Measurements from ENCODE around the gene ETFA. TPM values are rescaled to one million over a fixed set of nuclear protein-coding genes. Genes with fewer than 3 reads are reported as not detected.

Gene ETFA
- total and polyA plus RNA-seq, 8 donors: 102 to 148 (median 130) TPM

DNA sequence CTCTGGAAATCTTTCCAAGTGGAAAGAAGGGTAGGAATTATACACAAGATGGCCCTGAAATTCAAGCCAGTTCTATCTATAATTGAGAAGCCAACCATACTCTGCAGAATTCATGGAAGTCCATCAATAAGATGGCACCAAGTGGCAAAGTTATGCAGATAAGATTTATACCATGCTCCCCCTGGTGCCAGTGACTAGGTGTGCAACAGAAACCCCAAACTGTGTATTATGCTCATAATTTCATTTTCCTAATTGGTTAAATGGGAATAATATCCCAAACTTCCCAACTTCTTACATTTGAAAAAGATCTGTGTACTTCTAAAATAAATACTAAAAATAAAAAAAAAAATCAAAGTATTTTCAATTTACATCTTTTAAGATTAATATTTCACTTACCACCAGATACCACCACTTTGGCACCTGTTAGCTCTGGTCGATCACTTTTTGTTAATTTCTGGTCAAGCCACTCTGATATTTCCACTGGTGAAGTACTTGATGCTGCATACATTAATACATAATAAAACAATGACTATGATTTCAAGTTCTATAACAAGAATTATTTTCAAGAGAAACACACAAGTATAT, 25.9 kb downstream of the ETFA start:
- DNase-seq (no peak), ATAC-seq (no peak)
- TF ChIP-seq, protein P1, sequence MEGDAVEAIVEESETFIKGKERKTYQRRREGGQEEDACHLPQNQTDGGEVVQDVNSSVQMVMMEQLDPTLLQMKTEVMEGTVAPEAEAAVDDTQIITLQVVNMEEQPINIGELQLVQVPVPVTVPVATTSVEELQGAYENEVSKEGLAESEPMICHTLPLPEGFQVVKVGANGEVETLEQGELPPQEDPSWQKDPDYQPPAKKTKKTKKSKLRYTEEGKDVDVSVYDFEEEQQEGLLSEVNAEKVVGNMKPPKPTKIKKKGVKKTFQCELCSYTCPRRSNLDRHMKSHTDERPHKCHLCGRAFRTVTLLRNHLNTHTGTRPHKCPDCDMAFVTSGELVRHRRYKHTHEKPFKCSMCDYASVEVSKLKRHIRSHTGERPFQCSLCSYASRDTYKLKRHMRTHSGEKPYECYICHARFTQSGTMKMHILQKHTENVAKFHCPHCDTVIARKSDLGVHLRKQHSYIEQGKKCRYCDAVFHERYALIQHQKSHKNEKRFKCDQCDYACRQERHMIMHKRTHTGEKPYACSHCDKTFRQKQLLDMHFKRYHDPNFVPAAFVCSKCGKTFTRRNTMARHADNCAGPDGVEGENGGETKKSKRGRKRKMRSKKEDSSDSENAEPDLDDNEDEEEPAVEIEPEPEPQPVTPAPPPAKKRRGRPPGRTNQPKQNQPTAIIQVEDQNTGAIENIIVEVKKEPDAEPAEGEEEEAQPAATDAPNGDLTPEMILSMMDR (IDR thresholded peaks at IDR 0.05): peak in 1 of 2 donors; percentile 27
- intact Hi-C loops (cut with DNase I): no loop called here
- Histone ChIP-seq H3K4me3 (no peak overlapping the region), H3K4me1 (peaks cover 0 to 18% of the 10 kb centered on the region in 2 donors), H3K27me3 (no peaks in the 10 kb centered on the region), H3K9me3 (no peaks in the 10 kb centered on the region), H3K36me3 (peaks cover 0 to 72% of the 10 kb centered on the region in 2 donors), H3K27ac (no peak overlapping the region)

DNA sequence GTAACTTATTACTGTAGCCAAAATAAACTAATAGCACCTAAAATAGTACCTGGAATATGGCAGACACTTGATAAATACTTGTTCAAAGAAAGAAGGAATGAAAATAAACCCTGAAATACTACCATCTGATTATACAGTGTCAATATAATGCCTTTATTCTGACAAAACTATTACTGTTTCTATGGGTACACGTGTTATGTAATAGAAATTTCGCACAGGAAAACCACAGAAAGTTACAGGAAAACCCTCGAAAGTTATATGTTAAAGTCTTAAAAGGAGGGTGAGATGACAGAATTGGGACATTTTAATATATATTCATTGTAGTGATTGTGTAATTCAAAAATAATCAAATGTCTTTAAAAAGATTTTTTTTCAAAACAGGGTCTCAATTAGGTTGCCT, 28.8 kb downstream of the ETFA start:
- no peak for DNase-seq
- TF ChIP-seq, protein P1 (IDR thresholded peaks at IDR 0.05): no peak
- Histone ChIP-seq H3K27ac (no peak overlapping the region), H3K36me3 (peaks cover 0 to 92% of the 10 kb centered on the region in 2 donors), H3K27me3 (no peaks in the 10 kb centered on the region), H3K4me3 (no peak overlapping the region), H3K4me1 (peaks cover 0 to 18% of the 10 kb centered on the region in 2 donors), H3K9me3 (no peaks in the 10 kb centered on the region)
- ATAC-seq: no peak
- intact Hi-C loops (cut with DNase I): no loop called here

DNA sequence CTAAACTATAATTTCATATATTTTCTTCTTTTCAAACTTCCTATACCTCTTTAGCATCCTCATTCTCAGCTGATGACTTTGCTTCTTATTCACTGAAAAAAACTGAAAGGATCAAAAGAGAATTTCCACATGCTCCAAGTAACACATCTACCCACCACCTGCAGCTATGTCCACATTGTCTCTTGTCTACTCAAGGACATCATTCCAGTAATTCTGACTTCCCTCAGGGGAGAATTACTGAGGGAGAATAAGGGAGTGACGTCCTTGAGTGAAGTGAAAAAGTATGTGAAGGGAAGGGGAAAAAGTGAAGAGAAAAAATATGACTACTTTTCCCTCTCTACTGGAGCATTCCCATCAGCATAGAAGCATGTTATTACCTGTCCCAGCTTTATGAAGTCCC, 32.6 kb downstream of the ETFA start:
- peaks cover 0 to 83% of the 10 kb centered on the region in 2 donors for H3K36me3 ChIP-seq
- ATAC-seq: no peak

DNA sequence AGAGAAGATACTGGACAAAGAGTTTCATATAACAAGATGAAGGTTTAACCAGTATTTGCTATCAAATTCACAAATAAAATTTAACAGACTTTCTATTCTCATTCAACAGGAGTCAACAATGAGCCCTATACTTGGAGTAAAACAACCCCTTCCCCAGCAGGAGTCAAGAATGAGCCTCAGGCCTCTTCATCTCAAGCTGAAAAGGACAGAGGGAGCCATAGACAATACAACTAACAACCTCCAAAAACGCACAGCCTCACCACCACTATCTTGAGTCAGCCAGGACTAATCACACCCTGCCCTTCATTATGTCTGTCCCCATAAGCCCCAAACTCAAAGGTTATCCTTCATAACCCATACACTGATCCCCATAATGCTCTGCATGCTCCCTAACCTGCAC, 36.4 kb downstream of the ETFA start:
- TF ChIP-seq, protein P1 (IDR thresholded peaks at IDR 0.05): no peak
- H3K27ac ChIP-seq: no peak overlapping the region
- peaks cover 0 to 87% of the 10 kb centered on the region in 2 donors for H3K36me3 ChIP-seq
- H3K4me3 ChIP-seq: no peak overlapping the region
- no peak for DNase-seq
- ATAC-seq: no peak
- no peaks in the 10 kb centered on the region for H3K4me1 ChIP-seq
- H3K9me3 ChIP-seq: no peaks in the 10 kb centered on the region
- no peaks in the 10 kb centered on the region for H3K27me3 ChIP-seq
- intact Hi-C loops (cut with DNase I): no loop called here

More for the DNA sequence above, 32.6 kb downstream of the ETFA start:
- Histone ChIP-seq H3K27me3 (no peaks in the 10 kb centered on the region), H3K4me1 (peaks cover 0 to 4% of the 10 kb centered on the region in 2 donors), H3K9me3 (no peaks in the 10 kb centered on the region), H3K27ac (no peak overlapping the region), H3K4me3 (no peak overlapping the region)
- TF ChIP-seq, protein P1 (IDR thresholded peaks at IDR 0.05): no peak
- intact Hi-C loops (cut with DNase I): no loop called here
- DNase-seq: no peak

DNA sequence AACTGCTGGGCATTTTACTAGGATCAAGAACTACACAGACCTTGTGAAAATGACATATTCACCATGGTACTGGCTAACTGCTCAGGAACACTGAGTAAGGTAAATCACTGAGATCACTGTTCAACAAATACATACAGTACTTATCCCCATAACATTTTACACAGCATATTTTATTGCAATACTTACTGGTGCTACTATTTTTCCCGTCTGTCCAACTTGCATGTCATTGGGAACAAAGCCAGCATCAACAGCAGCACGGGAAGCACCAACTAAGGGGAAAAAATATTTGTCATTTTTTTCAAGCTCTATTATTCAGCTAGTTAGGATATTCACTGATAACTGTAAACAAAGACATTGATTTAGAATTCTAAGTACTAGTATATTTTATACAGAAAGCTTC, 37.0 kb downstream of the ETFA start:
- intact Hi-C loops (cut with DNase I): no loop called here
- no peak for ATAC-seq
- TF ChIP-seq, protein P1 (IDR thresholded peaks at IDR 0.05): no peak

More for the DNA sequence above, 37.0 kb downstream of the ETFA start:
- no peak overlapping the region for H3K27ac ChIP-seq
- no peaks in the 10 kb centered on the region for H3K27me3 ChIP-seq
- peaks cover 0 to 87% of the 10 kb centered on the region in 2 donors for H3K36me3 ChIP-seq
- H3K9me3 ChIP-seq: no peaks in the 10 kb centered on the region
- H3K4me3 ChIP-seq: no peak overlapping the region
- peak in 1 of 4 donors; percentile 22 for DNase-seq
- no peaks in the 10 kb centered on the region for H3K4me1 ChIP-seq
